ENCODE measurements around the gene NLRP4. TPM values are rescaled to one million over a fixed set of nuclear protein-coding genes. Genes with fewer than 3 reads are reported as not detected.
"Not testable (repeated sequence)": the region's sequence is repeated elsewhere in the genome, so short reads cannot be mapped to it uniquely, and the experiment has no call there.

The NLRP4 gene
- total RNA-seq, 3 donors from 2014 or later, result not detected

DNA sequence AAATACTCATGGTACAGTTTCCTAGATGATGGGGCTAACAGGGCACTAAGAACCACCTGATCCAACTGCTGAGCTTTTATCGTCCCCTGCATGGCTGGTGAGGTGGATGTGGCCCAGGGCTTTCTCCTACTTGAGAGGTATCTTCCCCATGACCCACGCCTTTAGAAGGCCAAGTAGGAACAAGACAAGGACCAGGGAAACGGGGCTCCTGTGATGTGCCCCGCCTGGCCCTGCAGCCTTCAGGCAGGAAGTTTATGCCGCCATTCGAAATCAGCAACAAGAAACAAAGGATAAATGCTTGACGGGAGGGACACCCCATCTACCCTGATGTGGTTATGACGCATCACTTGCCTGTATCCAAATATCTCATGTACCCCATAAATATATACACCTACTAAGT is 91.7 kb downstream of the NLRP4 start:
- DNase-seq, result no peak
- intact Hi-C loops (cut with DNase I, micrococcal nuclease), result no loop called here
- Histone ChIP-seq H3K9me3 (no peaks in the 10 kb centered on the region), H3K36me3 (ENCODE audit: low read depth) (no peaks in the 10 kb centered on the region), H3K4me1 (ENCODE audit: low read depth) (no peaks in the 10 kb centered on the region), H3K4me3 (no peak overlapping the region)
- ATAC-seq, result no peak
- TF ChIP-seq CTCF (IDR thresholded peaks at IDR 0.05), result no peak

GRCh38 chr19:55929258-55929657 is 92.9 kb downstream of the NLRP4 start:
- not testable (repeated sequence) for H3K4me1 ChIP-seq (ENCODE audit: low read depth); H3K9me3 ChIP-seq

GRCh38 chr19:55930996-55931515 is 94.7 kb downstream of the NLRP4 start:
- TF ChIP-seq CTCF (IDR thresholded peaks at IDR 0.05), result no peak
- DNase-seq, result no peak
- Histone ChIP-seq H3K9me3 (no peaks in the 10 kb centered on the region), H3K36me3 (ENCODE audit: low read depth) (no peaks in the 10 kb centered on the region), H3K4me3 (no peak overlapping the region), H3K4me1 (ENCODE audit: low read depth) (no peaks in the 10 kb centered on the region)
- intact Hi-C loops (cut with DNase I, micrococcal nuclease), result no loop called here
- no peak for ATAC-seq

More at GRCh38 chr19:55929258-55929657, 92.9 kb downstream of the NLRP4 start:
- H3K36me3 ChIP-seq (ENCODE audit: low read depth); intact Hi-C loops (cut with DNase I, micrococcal nuclease); DNase-seq; ATAC-seq; H3K4me3 ChIP-seq: not testable (repeated sequence)

Other genes starting within 250 kb of the NLRP4 start
- gene FIZ1, start 237.0 kb upstream of the NLRP4 start, total RNA-seq, result 10 to 100 TPM; 15.7 to 20.3 (median 20.0) TPM
- gene ZNF524, start 236.3 kb upstream of the NLRP4 start, total RNA-seq, result 10 to 100 TPM; 25.5 to 27.1 (median 26.5) TPM
- gene ZNF865, start 230.9 kb upstream of the NLRP4 start, total RNA-seq, result 10 to 100 TPM; 12.7 to 18.5 (median 13.2) TPM
- 10 to 100 TPM in 2 of 3 donors, 1 to 10 TPM in 1; 8.7 to 13.8 (median 10.1) TPM for gene ZNF784, start 212.0 kb upstream of the NLRP4 start, total RNA-seq
- gene ZNF580, start 195.5 kb upstream of the NLRP4 start, total RNA-seq, result 10 to 100 TPM; 29.6 to 46.0 (median 31.6) TPM
- 10 to 100 TPM; 15.2 to 22.5 (median 20.1) TPM for gene ZNF581, start 192.9 kb upstream of the NLRP4 start, total RNA-seq
- gene CCDC106, start 188.3 kb upstream of the NLRP4 start, total RNA-seq, result 10 to 100 TPM in 1 of 3 donors, 1 to 10 TPM in 2; 5.5 to 14.8 (median 6.3) TPM
- 100 to 1,000 TPM; 162 to 194 (median 163) TPM for gene U2AF2, start 181.5 kb upstream of the NLRP4 start, total RNA-seq
- 100 to 1,000 TPM; 156 to 251 (median 192) TPM for gene EPN1, start 161.3 kb upstream of the NLRP4 start, total RNA-seq
- gene NLRP9, start 98.1 kb upstream of the NLRP4 start, total RNA-seq, result not detected
- not detected for gene RFPL4A, start 77.4 kb upstream of the NLRP4 start, total RNA-seq
- under 1 TPM in 1 of 3 donors, not detected in 2; 0.35 TPM for gene RFPL4AL1, start 67.4 kb upstream of the NLRP4 start, total RNA-seq
- under 1 TPM in 1 of 3 donors, not detected in 2; 0.12 TPM for gene NLRP11, start 4.5 kb upstream of the NLRP4 start, total RNA-seq
- gene NLRP13, start 95.8 kb downstream of the NLRP4 start, total RNA-seq, result not detected
- gene NLRP8, start 111.3 kb downstream of the NLRP4 start, total RNA-seq, result not detected
- not detected for gene NLRP5, start 150.2 kb downstream of the NLRP4 start, total RNA-seq

All from mucosa of descending colon (tissue), 3 donors.